Activated CD4-positive, alpha-beta T cell treated with anti-CD3 and anti-CD28 coated beads, Interleukin-2, amount 50 U/mL, for 24 hours (primary cell): ENCODE measurements around the gene ITGB7.
A peak's percentile ranks its signal among the peaks of the same experiment; 100 is the strongest.
"Not testable (repeated sequence)": the region's sequence is repeated elsewhere in the genome, so short reads cannot be mapped to it uniquely, and the experiment has no call there.

ENCODE experiments used
- DNase-seq, 2 donors: peaks; one replicate each; pipeline ENCODE4 v3.0.0-alpha.2; 2020; ENCODE audit warnings: low read depth in 1 of 2, low spot score in 1 of 2

Gene ITGB7

GRCh38 chr12:53218551-53219291, 11.7 kb upstream of the ITGB7 start:
- no peak for DNase-seq

- no peak for DNase-seq
These were observed 10.9 kb upstream of the ITGB7 start for GRCh38 chr12:53217931-53218307.

- no peak for DNase-seq
These were observed 10.2 kb upstream of the ITGB7 start for GRCh38 chr12:53217051-53217930.

GRCh38 chr12:53215497-53215896, 8.4 kb upstream of the ITGB7 start:
- no peak for DNase-seq

GRCh38 chr12:53214687-53215455, 7.8 kb upstream of the ITGB7 start:
- no peak for DNase-seq

- DNase-seq = no peak
These were observed 7.2 kb upstream of the ITGB7 start for GRCh38 chr12:53214221-53214620.

- DNase-seq = peak; percentile 73 to 74
These were observed 6.3 kb upstream of the ITGB7 start for GRCh38 chr12:53213348-53213747.

- no peak for DNase-seq
These were observed 5.9 kb upstream of the ITGB7 start for GRCh38 chr12:53212931-53213330.

GRCh38 chr12:53211476-53212381, 4.7 kb upstream of the ITGB7 start:
- DNase-seq = no peak

GRCh38 chr12:53210843-53211242, 3.8 kb upstream of the ITGB7 start:
- no peak for DNase-seq

- no peak for DNase-seq
These were observed 1.9 kb upstream of the ITGB7 start for GRCh38 chr12:53208877-53209463.

GRCh38 chr12:53208435-53208834, 1.4 kb upstream of the ITGB7 start:
- no peak for DNase-seq

- DNase-seq = peak in 1 of 2 donors; percentile 59
These were observed 1.2 kb downstream of the ITGB7 start for GRCh38 chr12:53205747-53206419.

GRCh38 chr12:53204351-53204750, 2.7 kb downstream of the ITGB7 start:
- no peak for DNase-seq

- DNase-seq = not testable (repeated sequence)
These were observed 4.7 kb downstream of the ITGB7 start for GRCh38 chr12:53202316-53202715.

- no peak for DNase-seq
These were observed 5.4 kb downstream of the ITGB7 start for GRCh38 chr12:53201639-53202038.

GRCh38 chr12:53201177-53201541, 5.9 kb downstream of the ITGB7 start:
- DNase-seq = no peak

GRCh38 chr12:53200458-53201176, 6.4 kb downstream of the ITGB7 start:
- no peak for DNase-seq

GRCh38 chr12:53200107-53200457, 7.0 kb downstream of the ITGB7 start:
- DNase-seq = no peak
